ENCODE results near the gene PARP1. TPM values are rescaled to one million over a fixed set of nuclear protein-coding genes. Genes with fewer than 3 reads are reported as not detected.

Gene PARP1
- total and polyA plus RNA-seq, 2 donors (not counting 1 experiment from before 2014, with no cell fraction given) = 118 to 180 TPM

GRCh38 chr1:226355016-226355415, 52.9 kb downstream of the PARP1 start:
- no peak overlapping the region for H3K9ac ChIP-seq (ENCODE audit: low read length)
- H3K36me3 ChIP-seq (replicated peaks in 1 of 2; ENCODE audit: control extremely low read depth in 1 of 2, control insufficient read depth in 1 of 2, extremely low read depth in 1 of 2, insufficient read depth in 2 of 2, low read length in 1 of 2) = peaks cover 0 to 33% of the 10 kb centered on the region in 2 experiments
- POLR2A ChIA-PET = no interaction called here
- peaks cover 49% of the 10 kb centered on the region for H3K4me1 Mint-ChIP-seq
- ATAC-seq (ENCODE audit: low read depth) (no peak), DNase-seq (no peak)
- H3K27me3 ChIP-seq (replicated peaks in 1 of 4; ENCODE audit: control extremely low read depth in 1 of 4, control insufficient read depth in 3 of 4, insufficient read depth in 4 of 4, low read length in 3 of 4) = no peaks in the 10 kb centered on the region
- CTCF ChIA-PET = interaction anchor here (1.4 to 1.9 kb wide), 2 partner anchors 53 to 229 kb away, joined by 3 to 4 read pairs; partner anchors contain the start of gene PARP1
- no peaks in the 10 kb centered on the region for H3K9me3 Mint-ChIP-seq (ENCODE audit: insufficient read depth)
- intact Hi-C loops (cut with micrococcal nuclease) = no loop called here
- H3K79me2 ChIP-seq (ENCODE audit: control insufficient read depth, insufficient read depth, low read length) = no peaks in the 10 kb centered on the region
- no peak overlapping the region for H3K4me3 ChIP-seq (ENCODE audit: control extremely low read depth in 1 of 5, extremely low read depth in 1 of 5, insufficient read depth in 1 of 5, low read depth in 2 of 5, low read length in 4 of 5)
- H3K27ac ChIP-seq (ENCODE audit: low read length in 2 of 2) = peak overlapping the region in 1 of 2 donors; percentile 42
- TF ChIP-seq CTCF (IDR thresholded peaks at IDR 0.05) (no peak), EZH2 (IDR thresholded peaks at IDR 0.05; ENCODE audit: borderline replicate concordance, insufficient read depth, low read depth, low read length, poor library complexity, severe bottlenecking) (no peak)
- no peaks in the 10 kb centered on the region for H3K9me3 ChIP-seq (ENCODE audit: control extremely low read depth in 1 of 3, control insufficient read depth in 2 of 3, insufficient read depth in 1 of 3, low read length in 2 of 3)
- no peak overlapping the region for H2AFZ ChIP-seq (ENCODE audit: insufficient read depth, low read depth, low read length, poor library complexity, severe bottlenecking)
- no peaks in the 10 kb centered on the region for H3K27me3 Mint-ChIP-seq
- H3K27ac Mint-ChIP-seq = no peak overlapping the region
- H3K4me3 Mint-ChIP-seq = no peak overlapping the region
- 88% methylated on average over 9 of the region's 10 CpGs for WGBS (ENCODE audit: insufficient coverage)
- H3K4me2 ChIP-seq (replicated peaks; ENCODE audit: low read depth, low read length, poor library complexity, severe bottlenecking) = no peak overlapping the region
- H4K20me1 ChIP-seq (ENCODE audit: control insufficient read depth, insufficient read depth, low read length, poor library complexity, severe bottlenecking) = no peaks in the 10 kb centered on the region
- H3K4me1 ChIP-seq (ENCODE audit: control insufficient read depth in 2 of 2, insufficient read depth in 2 of 2, low read length in 2 of 2) = peaks cover 22 to 45% of the 10 kb centered on the region in 2 donors

GRCh38 chr1:226353698-226354525, 54.0 kb downstream of the PARP1 start:
- Histone ChIP-seq H4K20me1 (ENCODE audit: control insufficient read depth, insufficient read depth, low read length, poor library complexity, severe bottlenecking) (no peaks in the 10 kb centered on the region), H3K4me2 (replicated peaks; ENCODE audit: low read depth, low read length, poor library complexity, severe bottlenecking) (no peak overlapping the region), H3K9ac (ENCODE audit: low read length) (no peak overlapping the region), H2AFZ (ENCODE audit: insufficient read depth, low read depth, low read length, poor library complexity, severe bottlenecking) (no peak overlapping the region), H3K9me3 (ENCODE audit: control extremely low read depth in 1 of 3, control insufficient read depth in 2 of 3, insufficient read depth in 1 of 3, low read length in 2 of 3) (no peaks in the 10 kb centered on the region), H3K27ac (ENCODE audit: low read length in 2 of 2) (no peak overlapping the region), H3K4me1 (ENCODE audit: control insufficient read depth in 2 of 2, insufficient read depth in 2 of 2, low read length in 2 of 2) (peaks cover 32 to 56% of the 10 kb centered on the region in 2 donors), H3K27me3 (replicated peaks in 1 of 4; ENCODE audit: control extremely low read depth in 1 of 4, control insufficient read depth in 3 of 4, insufficient read depth in 4 of 4, low read length in 3 of 4) (no peaks in the 10 kb centered on the region), H3K4me3 (ENCODE audit: control extremely low read depth in 1 of 5, extremely low read depth in 1 of 5, insufficient read depth in 1 of 5, low read depth in 2 of 5, low read length in 4 of 5) (no peak overlapping the region), H3K79me2 (ENCODE audit: control insufficient read depth, insufficient read depth, low read length) (no peaks in the 10 kb centered on the region), H3K36me3 (replicated peaks in 1 of 2; ENCODE audit: control extremely low read depth in 1 of 2, control insufficient read depth in 1 of 2, extremely low read depth in 1 of 2, insufficient read depth in 2 of 2, low read length in 1 of 2) (peaks cover 0 to 22% of the 10 kb centered on the region in 2 experiments)
- H3K27me3 Mint-ChIP-seq = no peaks in the 10 kb centered on the region
- intact Hi-C loops (cut with micrococcal nuclease) = no loop called here
- CTCF ChIA-PET = interaction anchor here (0.6 to 0.8 kb wide), 3 partner anchors 229 to 1733 kb away, joined by 3 to 4 read pairs (median 3); no protein-coding TSS in a partner anchor
- ATAC-seq (ENCODE audit: low read depth) = no peak
- POLR2A ChIA-PET = no interaction called here
- H3K4me1 Mint-ChIP-seq = peaks cover 54% of the 10 kb centered on the region
- no peak for TF ChIP-seq EZH2 (IDR thresholded peaks at IDR 0.05; ENCODE audit: borderline replicate concordance, insufficient read depth, low read depth, low read length, poor library complexity, severe bottlenecking)
- no peak for TF ChIP-seq CTCF (IDR thresholded peaks at IDR 0.05)
- WGBS (ENCODE audit: insufficient coverage) = 74% methylated on average over 13 of the region's 15 CpGs
- H3K4me3 Mint-ChIP-seq = no peak overlapping the region
- H3K9me3 Mint-ChIP-seq (ENCODE audit: insufficient read depth) = no peaks in the 10 kb centered on the region
- DNase-seq = no peak
- H3K27ac Mint-ChIP-seq = no peak overlapping the region
